22Rv1 (cell line): ENCODE results near the gene MDM4.

Experiments
- ZFX ChIP-seq: fragments of 450-650 bp; IDR thresholded peaks from 2 replicates; pipeline ENCODE4 v1.6.1; 2017; ENCODE audit warnings: antibody characterized with exemption, borderline replicate concordance
- TF ChIP-seq, protein P1 (sequence below): fragments of 450-650 bp; IDR thresholded peaks from 2 replicates; pipeline ENCODE4 v1.5.1; 2017; ENCODE audit warnings: mild to moderate bottlenecking

DNA sequence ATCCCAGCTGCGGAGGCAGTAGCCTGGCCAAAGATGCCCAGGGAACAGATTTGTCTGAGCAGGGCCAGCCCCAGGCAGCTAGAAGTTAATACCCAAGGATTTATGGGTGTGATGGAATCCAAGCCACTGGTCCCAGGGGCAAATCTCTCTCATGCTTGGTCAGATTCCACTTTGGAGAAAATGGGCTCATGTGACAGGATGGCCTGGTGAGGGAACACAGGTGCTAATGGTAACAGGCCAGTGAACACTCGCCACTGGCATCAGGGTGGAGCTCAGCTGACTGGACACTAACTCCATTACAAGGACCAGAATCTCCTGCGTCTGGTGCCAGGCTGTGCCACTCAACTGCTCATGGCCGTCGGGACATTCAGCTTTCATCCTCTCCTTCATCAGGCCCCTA lies 12.0 kb downstream of the MDM4 start:
- TF ChIP-seq, protein P1, sequence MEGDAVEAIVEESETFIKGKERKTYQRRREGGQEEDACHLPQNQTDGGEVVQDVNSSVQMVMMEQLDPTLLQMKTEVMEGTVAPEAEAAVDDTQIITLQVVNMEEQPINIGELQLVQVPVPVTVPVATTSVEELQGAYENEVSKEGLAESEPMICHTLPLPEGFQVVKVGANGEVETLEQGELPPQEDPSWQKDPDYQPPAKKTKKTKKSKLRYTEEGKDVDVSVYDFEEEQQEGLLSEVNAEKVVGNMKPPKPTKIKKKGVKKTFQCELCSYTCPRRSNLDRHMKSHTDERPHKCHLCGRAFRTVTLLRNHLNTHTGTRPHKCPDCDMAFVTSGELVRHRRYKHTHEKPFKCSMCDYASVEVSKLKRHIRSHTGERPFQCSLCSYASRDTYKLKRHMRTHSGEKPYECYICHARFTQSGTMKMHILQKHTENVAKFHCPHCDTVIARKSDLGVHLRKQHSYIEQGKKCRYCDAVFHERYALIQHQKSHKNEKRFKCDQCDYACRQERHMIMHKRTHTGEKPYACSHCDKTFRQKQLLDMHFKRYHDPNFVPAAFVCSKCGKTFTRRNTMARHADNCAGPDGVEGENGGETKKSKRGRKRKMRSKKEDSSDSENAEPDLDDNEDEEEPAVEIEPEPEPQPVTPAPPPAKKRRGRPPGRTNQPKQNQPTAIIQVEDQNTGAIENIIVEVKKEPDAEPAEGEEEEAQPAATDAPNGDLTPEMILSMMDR: no peak
- no peak for TF ChIP-seq ZFX
